Measurements from ENCODE around the gene PIK3AP1.

Gene PIK3AP1

DNA sequence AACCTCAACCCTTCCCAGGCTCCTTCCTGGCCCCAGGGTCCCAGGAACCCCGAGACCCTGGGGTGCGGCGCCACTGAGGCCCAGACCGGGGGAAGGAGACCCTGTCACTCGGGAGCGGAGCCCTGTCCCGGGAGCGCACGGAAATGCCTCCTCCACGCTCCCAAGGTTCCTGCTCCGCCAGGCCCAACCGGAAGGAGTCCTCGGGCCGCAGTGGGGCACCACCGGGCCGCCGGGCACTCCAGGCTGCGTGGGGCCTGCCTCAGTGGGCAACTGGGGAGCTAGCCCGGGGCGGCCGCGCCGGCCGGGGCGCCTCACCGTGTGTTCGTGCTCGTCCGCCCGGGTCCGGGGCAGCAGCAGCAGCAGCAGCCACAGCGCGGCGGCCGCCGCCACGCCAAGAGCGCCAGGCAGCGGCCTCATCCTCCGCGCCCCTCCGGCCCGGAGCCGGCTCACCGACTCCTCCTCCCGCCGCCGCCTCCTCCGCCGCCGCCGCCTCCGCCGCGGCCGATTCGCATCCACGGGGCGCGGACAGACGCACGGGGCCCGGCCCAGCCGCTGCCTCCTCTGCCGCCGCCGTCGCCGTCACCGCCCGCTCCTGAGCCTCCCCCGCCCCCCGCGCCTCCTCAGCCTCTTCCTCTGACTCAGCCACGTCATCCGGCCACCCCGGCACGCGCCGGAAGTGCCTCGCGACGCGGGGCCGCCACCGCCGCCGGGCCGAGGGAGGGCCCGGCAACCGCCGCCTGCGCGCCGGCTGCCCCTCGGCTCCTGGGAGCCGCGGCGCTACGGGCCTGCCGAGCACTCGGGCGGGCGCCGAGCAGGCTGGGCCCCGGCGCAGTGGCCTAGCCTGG, 133.7 kb downstream of the PIK3AP1 start, which contains the start of gene TM9SF3:
TM9SF3 (minus strand) TSS at position 594 of the 845 bp plus-strand sequence; CDS start at position 417, 177 bp downstream.
- peaks cover 20% of the 10 kb centered on the region; the same call in 1 of the 2 replicates for H4K20me1 ChIP-seq (ENCODE audit: insufficient read depth, low read length)
- DNase-seq: peak; percentile 91
- peaks cover 16% of the 10 kb centered on the region; the same call in 1 of the 2 replicates for H3K4me1 ChIP-seq (ENCODE audit: low read length)
- TF ChIP-seq EZH2phosphoT487 (IDR thresholded peaks at IDR 0.05; ENCODE audit: low read length) (no peak), CTCF (IDR thresholded peaks at IDR 0.05; ENCODE audit: low read length) (no peak), EZH2 (optimal IDR thresholded peaks at IDR 0.05; ENCODE audit: low read depth, low read length) (no peak)
- no peaks in the 10 kb centered on the region for H3K36me3 ChIP-seq (replicated peaks; ENCODE audit: insufficient read depth, low read length)
- no peaks in the 10 kb centered on the region for H3K9me2 ChIP-seq (replicated peaks; ENCODE audit: insufficient read depth, low read length)
- peak within 1 kb of the TSS; percentile 85 for H3K27ac ChIP-seq (ENCODE audit: low read length)
- peak within 1 kb of the TSS; percentile 84 for H3K9ac ChIP-seq (ENCODE audit: low read length)
- H3K27me3 ChIP-seq (replicated peaks; ENCODE audit: insufficient read depth, low read length): no peaks in the 10 kb centered on the region
- H3K9me3 ChIP-seq (replicated peaks; ENCODE audit: insufficient read depth, low read length): no peaks in the 10 kb centered on the region
- H2AFZ ChIP-seq (ENCODE audit: low read length): peak within 1 kb of the TSS; percentile 78
- H3F3A ChIP-seq (ENCODE audit: insufficient read depth, low read length): peaks cover 13% of the 10 kb centered on the region
- peak within 1 kb of the TSS; percentile 93 for H3K4me3 ChIP-seq (ENCODE audit: low read length)
- H3K4me2 ChIP-seq (ENCODE audit: low read depth, low read length): peak within 1 kb of the TSS; percentile 80
- peaks cover 50% of the 10 kb centered on the region for H3K79me2 ChIP-seq (ENCODE audit: low read length)

- Histone ChIP-seq H3K4me3 (ENCODE audit: low read length) (peak overlapping the region; percentile 93), H3K27me3 (replicated peaks; ENCODE audit: insufficient read depth, low read length) (no peaks in the 10 kb centered on the region), H3K9me2 (replicated peaks; ENCODE audit: insufficient read depth, low read length) (no peaks in the 10 kb centered on the region), H3K9me3 (replicated peaks; ENCODE audit: insufficient read depth, low read length) (no peaks in the 10 kb centered on the region), H3K79me2 (ENCODE audit: low read length) (peaks cover 57% of the 10 kb centered on the region), H3K27ac (ENCODE audit: low read length) (peak overlapping the region; percentile 52; the same call in 1 of the 2 replicates), H3K9ac (ENCODE audit: low read length) (peak overlapping the region; percentile 84), H2AFZ (ENCODE audit: low read length) (peak overlapping the region; percentile 78), H3K4me1 (ENCODE audit: low read length) (peaks cover 16% of the 10 kb centered on the region; the same call in 1 of the 2 replicates), H3F3A (ENCODE audit: insufficient read depth, low read length) (peaks cover 13% of the 10 kb centered on the region), H3K4me2 (ENCODE audit: low read depth, low read length) (peak overlapping the region; percentile 65), H4K20me1 (ENCODE audit: insufficient read depth, low read length) (peaks cover 26% of the 10 kb centered on the region), H3K36me3 (replicated peaks; ENCODE audit: insufficient read depth, low read length) (no peaks in the 10 kb centered on the region)
- peak; percentile 51 for DNase-seq
- TF ChIP-seq CTCF (IDR thresholded peaks at IDR 0.05; ENCODE audit: low read length): no peak
- no peak for TF ChIP-seq EZH2 (optimal IDR thresholded peaks at IDR 0.05; ENCODE audit: low read depth, low read length)
- TF ChIP-seq EZH2phosphoT487 (IDR thresholded peaks at IDR 0.05; ENCODE audit: low read length): no peak
These were observed 134.4 kb downstream of the PIK3AP1 start for GRCh38 chr10:96585736-96586418.

DNA sequence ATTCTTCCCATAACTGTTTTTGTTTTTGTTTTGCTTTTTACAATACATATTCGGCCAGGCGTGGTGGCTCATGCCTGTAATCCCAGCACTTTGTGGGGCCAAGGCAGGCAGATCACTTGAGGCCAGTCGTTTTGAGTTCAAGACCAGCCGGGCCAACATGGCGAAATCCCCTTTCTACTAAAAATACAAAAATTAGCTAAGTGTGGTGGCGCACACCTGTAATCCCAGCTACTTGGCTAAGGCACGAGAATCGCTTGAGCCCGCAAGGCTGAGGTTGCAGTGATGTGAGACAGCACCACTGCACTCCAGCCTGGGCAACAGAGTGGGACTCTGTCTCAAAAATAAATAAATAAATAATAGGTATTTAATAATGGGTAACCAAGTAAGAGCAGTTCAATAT, 135.8 kb downstream of the PIK3AP1 start:
- no peak overlapping the region for H3K4me2 ChIP-seq (ENCODE audit: low read depth, low read length)
- H3K9ac ChIP-seq (ENCODE audit: low read length): no peak overlapping the region
- no peak overlapping the region for H3K27ac ChIP-seq (ENCODE audit: low read length)

More for the DNA sequence above, 135.8 kb downstream of the PIK3AP1 start:
- Histone ChIP-seq H3K36me3 (replicated peaks; ENCODE audit: insufficient read depth, low read length) (no peaks in the 10 kb centered on the region), H3K9me2 (replicated peaks; ENCODE audit: insufficient read depth, low read length) (no peaks in the 10 kb centered on the region), H3K79me2 (ENCODE audit: low read length) (peaks cover 71% of the 10 kb centered on the region), H3F3A (ENCODE audit: insufficient read depth, low read length) (peaks cover 13% of the 10 kb centered on the region), H3K4me1 (ENCODE audit: low read length) (peaks cover 16% of the 10 kb centered on the region; the same call in 1 of the 2 replicates), H3K4me3 (ENCODE audit: low read length) (no peak overlapping the region), H4K20me1 (ENCODE audit: insufficient read depth, low read length) (peaks cover 36% of the 10 kb centered on the region), H2AFZ (ENCODE audit: low read length) (no peak overlapping the region), H3K9me3 (replicated peaks; ENCODE audit: insufficient read depth, low read length) (no peaks in the 10 kb centered on the region), H3K27me3 (replicated peaks; ENCODE audit: insufficient read depth, low read length) (no peaks in the 10 kb centered on the region)
- no peak for TF ChIP-seq CTCF (IDR thresholded peaks at IDR 0.05; ENCODE audit: low read length)
- TF ChIP-seq EZH2 (optimal IDR thresholded peaks at IDR 0.05; ENCODE audit: low read depth, low read length): no peak
- TF ChIP-seq EZH2phosphoT487 (IDR thresholded peaks at IDR 0.05; ENCODE audit: low read length): no peak
- DNase-seq: no peak
